GM12874 (cell line): ENCODE measurements around the gene ZNF420.

Experiments
- CTCF ChIP-seq: IDR thresholded peaks from 2 replicates; pipeline ENCODE4 v1.5.1; 2011; ENCODE audit warnings: low read depth, mild to moderate bottlenecking, control low read depth, low read length, moderate library complexity; ENCODE audit not compliant: insufficient read depth

Gene ZNF420

GRCh38 chr19:37077501-37077933 lies 716 bp upstream of the ZNF420 start:
- TF ChIP-seq CTCF, result no peak

- TF ChIP-seq CTCF, result no peak
Measured at GRCh38 chr19:37078717-37079032, 442 bp downstream of the ZNF420 start.

GRCh38 chr19:37079238-37079637 lies 1.0 kb downstream of the ZNF420 start:
- no peak for TF ChIP-seq CTCF

- no peak for TF ChIP-seq CTCF
Measured at GRCh38 chr19:37082307-37082706, 4.1 kb downstream of the ZNF420 start.

GRCh38 chr19:37087110-37087509 lies 8.9 kb downstream of the ZNF420 start:
- no peak for TF ChIP-seq CTCF

GRCh38 chr19:37095859-37096258 lies 17.6 kb downstream of the ZNF420 start:
- no peak for TF ChIP-seq CTCF

GRCh38 chr19:37098570-37098969 lies 20.3 kb downstream of the ZNF420 start:
- no peak for TF ChIP-seq CTCF

GRCh38 chr19:37114001-37114400 lies 35.8 kb downstream of the ZNF420 start:
- TF ChIP-seq CTCF, result peak; percentile 12; the same call in 1 of the 2 replicates
